GM19328 (cell line): Measurements from ENCODE around the gene LDHAL6B.

Source experiments
- ATAC-seq: cut with Tn5 transposase; IDR thresholded peaks from one replicate; pipeline ENCODE4 v1.9.1; 2021; ENCODE audit warnings: mild to moderate bottlenecking, moderate library complexity; ENCODE audit not compliant: unreplicated experiment

Gene LDHAL6B

DNA sequence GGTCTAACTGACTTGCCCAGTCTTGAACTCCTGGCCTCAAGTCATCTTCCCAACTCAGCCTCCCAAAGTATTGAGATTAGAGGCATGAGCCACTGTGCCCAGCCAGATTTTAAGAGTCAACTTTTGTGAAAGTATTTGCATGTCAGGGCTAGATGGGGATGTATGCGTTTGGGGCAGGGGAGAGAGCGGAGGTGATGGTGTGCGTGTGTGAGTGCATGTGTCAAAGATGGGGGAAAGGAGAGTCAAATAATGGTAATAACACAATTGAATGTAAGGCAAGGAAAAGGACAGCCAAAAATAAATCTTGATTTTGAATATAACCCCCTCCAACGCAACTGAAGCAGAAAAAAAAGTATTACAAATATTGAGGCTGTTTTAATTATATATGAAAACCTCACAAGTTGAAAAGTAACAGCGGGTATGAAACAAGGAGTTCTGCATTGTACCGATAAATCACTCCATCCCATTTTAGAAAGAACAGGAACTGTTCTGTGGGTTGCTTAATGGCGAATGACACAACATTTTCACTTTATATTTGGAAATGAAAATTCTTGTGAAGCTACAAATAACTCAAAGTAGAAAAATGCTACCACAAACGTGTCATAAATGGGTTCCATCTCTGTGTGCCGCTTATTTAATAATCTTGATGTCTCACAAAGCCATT is 29.9 kb upstream of the LDHAL6B start:
- ATAC-seq, result no peak

DNA sequence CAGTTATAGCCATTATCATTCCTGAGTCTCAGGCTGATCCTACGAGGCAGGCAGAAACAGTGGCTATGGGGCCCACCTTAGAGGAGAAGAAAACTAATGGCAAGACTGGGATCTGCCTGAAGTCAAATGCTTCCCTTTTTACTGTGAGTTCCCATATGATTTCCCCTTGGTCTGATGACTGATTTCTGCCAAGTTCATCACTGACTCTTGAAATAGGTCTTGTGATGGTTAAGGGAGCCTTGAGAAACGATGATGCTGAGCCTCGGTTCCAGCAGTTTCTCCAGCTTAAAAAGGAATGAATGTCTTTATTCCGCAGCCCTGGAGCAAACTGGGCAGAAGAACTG is 29.4 kb upstream of the LDHAL6B start:
- ATAC-seq, result no peak

DNA sequence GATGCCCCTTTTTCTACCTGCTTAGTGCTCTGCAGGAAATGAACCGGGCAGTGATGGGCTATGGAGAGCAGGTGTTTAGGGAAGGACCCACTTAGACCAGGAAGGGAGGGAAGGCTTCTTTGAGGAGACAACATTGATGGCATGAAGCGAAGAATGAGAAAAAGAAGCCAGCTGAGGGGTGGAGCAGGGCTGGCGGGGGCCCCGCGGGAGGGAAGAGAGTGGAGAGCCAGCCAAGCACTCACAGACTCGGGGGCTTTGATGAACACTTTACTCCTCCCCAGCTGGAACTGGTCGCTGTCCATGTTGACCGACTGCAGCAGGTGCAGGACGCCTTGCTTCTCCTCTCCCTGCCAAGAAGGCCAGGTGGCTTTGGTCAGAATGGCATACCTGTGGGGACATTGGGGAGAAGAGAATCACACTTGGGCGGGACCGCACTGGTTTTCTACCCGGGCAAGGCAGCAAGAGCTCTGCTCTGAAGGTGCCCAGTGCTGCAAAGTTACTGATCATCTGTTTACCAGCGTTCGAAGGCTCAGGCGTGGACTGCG is 28.4 kb upstream of the LDHAL6B start:
- ATAC-seq, result no peak

DNA sequence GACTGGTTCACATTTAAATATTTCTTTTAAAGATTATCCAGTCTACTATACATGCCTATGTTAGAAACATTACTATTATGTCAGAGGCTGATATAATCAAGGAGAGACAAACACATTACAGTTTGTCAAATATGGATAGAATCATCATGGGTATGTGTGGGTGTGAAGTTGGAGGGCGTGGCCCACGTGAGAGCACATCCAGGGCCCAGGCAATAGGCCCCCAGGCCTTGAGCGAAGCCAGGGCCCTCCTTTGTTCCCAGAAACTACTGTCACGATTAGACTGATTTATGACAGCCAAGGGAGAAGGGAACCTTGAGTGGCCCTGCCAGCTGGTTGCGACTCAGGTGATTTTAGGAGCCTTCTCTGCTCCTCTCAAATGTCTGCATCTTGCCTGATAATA is 26.9 kb upstream of the LDHAL6B start:
- ATAC-seq, result no peak

DNA sequence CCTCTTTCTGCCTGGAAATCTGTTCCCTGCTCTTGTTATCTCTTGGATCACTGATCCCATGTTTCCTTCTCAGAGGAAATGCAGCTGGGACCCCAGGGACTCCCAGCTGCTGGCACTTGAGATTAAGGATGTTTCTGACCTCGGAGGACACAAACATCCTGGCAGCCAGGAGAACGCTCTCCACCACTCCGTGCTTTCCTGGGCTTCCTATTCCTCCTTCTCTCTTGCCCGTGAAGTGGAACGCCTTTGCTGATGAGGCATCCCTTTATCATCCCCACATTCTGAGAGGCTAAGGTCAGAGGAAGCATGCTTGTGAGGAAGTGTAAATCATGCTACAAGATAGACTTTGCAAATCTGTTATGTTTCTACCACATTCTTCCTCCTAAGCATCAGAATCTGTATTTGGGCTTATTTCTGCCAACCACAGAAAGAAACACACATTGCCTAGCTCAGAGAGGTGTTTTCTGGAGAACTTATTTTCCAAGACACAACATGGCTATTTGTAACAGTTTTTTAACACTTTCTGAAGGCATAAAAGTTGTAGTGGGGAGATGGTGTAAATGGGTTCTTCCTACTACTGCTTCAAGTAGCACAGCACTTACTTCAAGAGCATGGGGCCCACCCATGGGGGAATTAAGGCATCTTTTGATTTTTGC is 25.6 kb upstream of the LDHAL6B start:
- no peak for ATAC-seq

DNA sequence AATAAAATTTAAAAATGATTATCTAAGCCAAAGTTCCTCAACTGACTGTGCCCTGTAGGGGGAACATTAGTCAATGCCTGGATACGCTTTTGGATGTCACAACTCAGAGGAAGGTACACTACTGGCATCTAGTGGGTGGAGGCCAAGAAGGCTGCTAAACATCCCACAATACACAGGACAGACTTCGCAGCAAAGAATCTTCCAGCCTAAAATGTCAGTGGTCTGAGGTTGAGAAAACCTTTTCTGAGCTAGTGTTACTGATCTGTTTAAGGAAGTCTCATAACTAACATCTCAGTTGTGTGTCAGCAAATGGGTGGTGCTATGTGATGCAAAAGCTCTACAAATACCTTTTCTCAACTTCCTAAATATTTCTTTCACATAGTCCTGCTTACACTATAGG is 20.9 kb upstream of the LDHAL6B start:
- ATAC-seq, result no peak

DNA sequence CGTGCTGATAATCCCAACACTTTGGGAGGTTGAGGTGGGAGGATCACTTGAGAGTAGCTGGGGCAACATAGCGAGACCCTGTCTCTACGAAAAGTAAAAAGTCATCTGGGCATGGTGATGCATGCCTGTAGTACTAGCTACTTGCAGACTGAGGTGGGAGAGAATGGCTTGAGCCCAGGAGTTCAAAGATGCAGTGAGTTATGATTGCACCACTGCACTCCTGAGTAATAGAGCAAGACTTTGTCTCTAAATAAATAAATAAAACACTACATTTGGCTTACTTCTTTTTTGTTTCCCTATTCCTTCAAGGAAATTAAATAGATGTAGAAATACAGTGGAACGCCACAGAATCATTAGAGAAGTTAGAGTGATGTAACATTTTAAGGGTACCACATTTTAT is 20.1 kb upstream of the LDHAL6B start:
- no peak for ATAC-seq

DNA sequence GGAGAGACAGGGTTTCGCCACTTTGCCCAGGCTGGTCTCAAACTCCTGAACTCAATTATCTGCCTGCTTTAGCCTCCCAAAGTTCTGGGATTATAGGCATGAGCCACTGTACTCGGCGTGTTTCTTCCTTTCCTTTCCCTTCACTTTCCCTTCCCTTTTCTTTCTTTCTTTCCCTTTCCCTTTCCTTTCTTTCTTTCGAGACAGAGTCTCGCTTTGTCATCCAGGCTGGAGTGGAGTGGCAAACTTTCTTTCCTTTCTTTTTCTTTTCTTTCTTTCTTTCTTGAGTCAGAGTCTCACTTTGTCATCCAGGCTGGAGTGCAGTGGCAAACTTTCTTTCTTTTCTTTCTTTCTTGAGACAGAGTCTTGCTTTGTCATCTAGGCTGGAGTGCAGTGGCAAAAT is 17.4 kb upstream of the LDHAL6B start:
- ATAC-seq, result no peak

DNA sequence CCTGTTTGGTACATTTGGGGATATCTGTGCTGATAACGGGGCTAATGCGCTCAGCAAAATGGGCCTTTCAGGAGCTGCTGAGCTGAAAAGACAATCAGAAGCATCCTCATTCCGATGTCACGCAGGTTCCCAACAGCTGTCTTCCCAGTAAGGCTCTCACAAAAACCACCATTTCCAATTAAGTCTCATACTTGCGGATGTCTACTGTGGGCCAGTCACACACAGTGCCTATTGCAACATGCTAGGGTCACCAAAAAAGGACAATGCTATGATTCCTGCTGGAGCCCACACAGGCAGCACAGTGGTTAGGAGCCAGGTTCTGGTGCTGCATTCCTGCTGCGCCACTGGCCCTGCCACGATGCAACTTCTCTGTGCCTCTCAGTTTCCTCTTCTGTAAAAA is 16.4 kb upstream of the LDHAL6B start:
- ATAC-seq, result no peak

DNA sequence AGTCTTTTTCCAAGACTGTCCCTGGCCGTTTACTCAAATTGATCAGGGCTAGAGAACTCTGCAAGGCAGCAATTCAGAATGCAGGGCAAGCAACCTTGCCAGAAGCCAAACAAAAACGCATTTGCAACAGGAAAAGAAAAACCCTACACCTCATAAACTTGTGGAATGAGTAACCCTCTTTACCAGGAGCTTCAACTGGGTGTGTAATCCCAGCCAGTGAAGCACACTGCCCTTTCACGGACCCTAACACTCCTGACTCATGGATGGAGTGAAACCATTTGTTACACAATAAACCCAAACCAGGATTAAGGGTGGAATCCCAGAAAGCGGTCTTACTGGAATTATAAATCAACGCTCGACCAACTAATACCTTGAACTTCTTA is 14.8 kb upstream of the LDHAL6B start:
- no peak for ATAC-seq

DNA sequence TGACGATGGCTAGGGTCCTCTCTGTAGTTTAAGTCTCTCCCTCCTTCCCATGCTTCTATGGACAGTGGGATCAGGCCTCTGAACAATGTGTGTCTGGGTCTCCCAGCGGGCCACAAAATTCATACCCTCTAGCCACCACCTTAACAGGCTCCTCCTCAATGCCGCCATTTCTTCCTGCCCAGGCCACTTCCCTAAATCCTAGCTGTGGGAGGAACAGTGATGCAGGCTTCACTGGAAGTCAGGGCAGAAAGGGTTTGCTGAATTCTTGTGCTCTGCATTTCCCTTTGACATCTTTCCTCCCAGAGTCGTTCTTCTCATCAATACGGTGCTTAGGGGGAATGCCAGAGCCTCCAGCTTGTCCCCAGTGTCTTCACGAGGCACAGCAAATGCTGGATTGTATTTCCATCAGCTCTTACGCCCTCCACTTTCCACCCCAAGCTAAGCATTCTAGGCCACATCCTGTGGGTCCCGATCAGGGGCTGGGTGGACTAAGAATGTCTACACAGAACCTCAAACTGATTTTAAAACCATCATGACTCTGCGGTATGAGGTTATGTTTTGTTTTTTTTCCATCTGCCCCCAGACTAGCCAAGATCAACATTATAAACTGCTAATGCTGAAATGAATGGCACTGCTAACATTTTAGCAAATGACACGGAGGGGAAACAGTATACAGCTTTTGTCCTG is 11.9 kb upstream of the LDHAL6B start:
- no peak for ATAC-seq

DNA sequence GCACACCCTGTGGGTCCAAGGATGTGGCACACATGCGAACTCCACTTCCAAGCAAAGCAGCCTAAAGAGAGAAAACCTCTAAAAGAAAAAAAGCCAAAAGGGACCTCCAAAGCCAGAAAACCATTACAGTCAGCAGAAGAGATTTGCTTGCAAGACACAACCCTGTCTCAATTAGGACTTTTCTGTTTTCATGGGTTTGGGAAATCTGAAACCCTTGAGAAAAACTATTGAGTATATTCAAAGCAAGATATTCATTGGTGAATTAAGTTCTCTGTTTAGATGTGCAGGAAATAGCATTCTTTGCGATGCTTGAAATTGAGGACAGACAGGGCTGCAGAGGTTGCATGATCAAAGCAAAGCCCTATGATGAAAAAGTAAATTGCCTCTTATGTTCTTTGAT is 10.2 kb upstream of the LDHAL6B start:
- ATAC-seq, result no peak

DNA sequence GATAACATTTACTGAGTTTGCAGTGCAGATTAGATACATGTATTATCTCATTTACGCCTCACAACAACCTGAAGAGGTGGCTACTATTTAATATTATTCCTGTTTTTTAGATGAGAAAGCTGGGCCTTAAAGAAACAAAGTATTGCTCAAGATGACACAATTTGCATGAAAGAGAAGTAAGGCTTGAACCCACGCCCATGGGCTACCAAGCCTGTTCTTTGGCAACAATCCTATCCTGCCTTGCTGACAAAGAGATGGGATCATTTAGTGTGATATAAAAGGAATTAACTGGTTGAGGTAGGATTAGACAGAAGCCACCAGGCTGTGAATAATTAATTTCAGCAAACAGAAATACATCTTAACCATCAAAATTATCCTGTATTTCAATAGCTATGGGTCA is 9.2 kb upstream of the LDHAL6B start:
- no peak for ATAC-seq

DNA sequence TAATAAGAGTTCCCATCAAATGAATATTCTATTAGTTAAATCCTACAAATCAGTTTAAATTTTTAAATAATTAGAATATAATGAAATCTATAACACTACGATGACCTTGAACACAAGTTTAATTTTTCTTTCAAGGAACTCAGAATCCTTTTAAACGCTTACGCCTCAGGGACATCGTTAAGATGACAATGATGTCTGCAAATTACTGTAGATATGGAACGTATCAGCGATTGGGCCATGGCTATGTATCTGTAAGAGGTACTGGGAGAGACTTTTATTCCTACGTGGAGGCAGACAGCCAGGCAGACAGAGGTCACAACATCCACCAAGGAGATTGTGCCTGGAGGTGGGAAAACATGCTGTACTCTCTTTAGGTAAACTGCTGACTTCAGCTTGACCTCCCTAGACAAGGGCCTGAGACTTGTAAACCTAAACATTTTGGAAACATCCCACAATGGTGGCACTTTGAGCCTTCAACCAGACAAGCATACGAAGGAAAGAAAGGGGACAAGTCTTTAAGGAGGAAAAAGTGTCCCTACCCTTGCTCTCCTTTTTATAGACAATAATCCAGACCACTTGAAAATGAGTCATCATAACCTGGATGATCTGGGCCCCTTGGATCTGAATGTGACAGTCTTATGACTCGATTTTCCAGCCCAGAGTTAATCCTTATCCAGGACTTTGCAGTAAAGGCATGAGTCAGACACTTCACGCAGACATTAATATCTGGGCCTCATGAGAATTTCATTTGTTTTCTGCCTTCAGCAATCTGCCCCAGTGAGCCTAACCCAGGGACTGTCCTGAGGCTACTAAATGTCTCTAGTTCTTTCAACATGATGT is 6.8 kb upstream of the LDHAL6B start:
- no peak for ATAC-seq

DNA sequence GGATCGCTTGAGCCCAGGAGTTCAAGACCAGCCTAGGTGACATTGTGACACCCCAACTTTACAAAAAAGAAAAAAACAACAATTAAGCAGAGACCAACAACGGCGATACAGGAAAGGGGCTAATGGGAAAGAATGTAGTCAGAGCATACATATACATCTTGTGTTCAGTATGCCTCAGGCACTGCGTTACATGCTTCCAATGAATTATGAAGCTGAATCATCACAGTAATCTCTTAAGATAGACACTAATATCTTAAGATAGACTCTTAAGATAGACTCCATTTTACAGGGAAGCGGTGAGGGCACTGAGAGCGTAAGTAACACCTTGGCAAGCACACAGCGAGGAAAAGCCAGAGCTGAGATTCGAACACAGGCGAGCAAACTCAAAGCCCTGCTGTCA is 6.1 kb upstream of the LDHAL6B start:
- ATAC-seq, result no peak

DNA sequence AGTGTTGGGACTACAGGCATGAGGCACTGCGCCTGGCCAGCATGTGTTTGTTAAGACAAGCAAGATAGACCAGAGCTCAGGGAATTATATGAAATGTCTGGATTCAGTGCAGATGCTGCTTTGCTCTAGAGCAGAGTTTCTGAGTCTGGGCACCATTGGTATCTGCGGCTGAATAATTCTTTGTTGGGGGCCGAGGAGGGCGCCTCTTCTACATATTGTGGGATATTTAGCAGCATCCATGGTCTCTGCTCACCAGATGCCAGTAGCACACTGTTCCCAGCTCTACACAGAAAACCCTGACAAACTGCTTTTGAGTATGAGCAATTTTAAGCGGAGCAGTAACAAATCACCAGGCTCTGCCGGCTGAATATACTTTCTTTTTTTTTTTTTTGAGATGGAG is 3.6 kb upstream of the LDHAL6B start:
- no peak for ATAC-seq

DNA sequence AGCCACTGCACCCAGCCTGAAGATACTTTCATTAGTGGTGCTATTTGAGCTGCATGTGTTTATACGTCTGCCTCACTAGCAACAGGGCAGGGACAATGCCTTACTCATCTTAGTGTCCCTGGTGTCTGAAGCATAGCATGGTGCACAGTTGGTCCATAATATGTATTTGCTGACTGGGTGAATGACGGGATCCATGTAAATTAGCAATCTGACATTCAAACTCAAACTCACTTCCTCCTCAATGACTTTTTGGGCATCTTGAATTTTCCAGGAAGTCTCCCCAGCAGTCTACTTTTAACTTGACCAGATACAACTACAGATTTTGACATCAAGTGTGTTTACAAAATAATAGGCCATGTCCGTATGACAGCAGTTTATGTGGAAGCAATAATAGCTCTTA is 3.0 kb upstream of the LDHAL6B start:
- ATAC-seq, result no peak

DNA sequence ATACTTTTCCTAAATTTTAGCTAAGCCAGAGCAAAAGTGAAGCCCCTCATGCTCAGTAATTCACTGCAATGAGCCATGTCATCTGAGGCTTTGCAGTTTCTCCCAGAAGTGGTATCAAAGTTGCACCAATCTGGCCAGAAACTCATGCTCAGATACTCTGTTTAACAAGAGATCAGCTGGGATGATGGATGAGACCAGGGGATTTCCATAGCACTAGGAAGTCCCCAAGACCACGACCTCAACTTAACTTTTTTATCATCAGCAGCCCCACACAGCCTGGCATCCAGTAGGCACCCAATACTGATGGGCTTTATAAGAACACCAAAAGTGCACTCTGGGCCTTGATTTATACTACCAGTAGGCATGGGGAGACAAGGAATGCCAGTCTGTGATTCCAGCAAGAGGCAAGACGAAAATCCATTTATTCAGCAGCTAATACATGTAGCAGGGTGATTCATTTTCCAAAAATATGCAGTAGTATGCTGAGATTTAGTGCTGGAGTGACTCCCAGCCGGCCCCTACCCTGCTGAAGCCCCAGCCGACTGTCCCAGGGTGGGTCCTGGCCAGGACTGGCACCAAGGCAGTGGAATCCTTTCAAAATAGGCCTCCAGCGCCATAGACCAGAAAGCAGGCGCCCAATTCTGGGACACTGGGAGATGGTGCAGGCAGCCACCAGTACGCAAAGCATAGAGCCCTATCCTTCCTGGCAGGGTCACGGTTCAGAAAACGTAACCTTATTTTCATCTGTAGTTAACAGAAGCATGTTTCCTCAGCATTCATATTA is 612 bp upstream of the LDHAL6B start:
- ATAC-seq, result no peak

DNA sequence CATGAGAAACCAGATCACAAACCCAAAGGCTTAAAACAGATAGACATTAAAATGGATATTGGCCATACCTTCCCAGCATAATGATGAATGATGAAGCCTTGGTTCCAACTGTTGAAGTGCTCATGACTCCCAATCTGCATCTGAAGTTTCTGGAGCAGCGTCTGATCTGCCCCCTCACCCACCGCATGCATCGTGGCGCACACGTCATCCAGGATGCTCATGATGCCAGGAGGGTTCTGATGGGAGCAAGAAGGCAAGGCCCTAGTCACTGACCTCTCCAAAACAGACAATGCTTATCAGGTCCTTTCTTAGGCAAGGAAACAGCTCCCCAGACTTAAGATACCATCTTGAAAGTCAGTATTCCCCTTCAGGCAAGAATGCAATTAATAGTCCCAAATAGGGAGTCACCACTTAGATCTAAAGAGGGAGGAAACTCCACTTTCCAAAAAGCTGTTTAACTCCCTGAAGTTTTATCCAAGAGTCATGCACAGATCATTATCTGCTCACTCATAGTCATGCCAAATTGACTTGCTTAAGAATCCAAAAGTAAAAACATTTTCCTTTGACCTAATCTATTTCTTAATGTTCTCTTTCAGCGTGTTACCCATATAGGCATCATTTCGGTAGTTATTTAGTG is 2.1 kb downstream of the LDHAL6B start:
- ATAC-seq, result no peak

DNA sequence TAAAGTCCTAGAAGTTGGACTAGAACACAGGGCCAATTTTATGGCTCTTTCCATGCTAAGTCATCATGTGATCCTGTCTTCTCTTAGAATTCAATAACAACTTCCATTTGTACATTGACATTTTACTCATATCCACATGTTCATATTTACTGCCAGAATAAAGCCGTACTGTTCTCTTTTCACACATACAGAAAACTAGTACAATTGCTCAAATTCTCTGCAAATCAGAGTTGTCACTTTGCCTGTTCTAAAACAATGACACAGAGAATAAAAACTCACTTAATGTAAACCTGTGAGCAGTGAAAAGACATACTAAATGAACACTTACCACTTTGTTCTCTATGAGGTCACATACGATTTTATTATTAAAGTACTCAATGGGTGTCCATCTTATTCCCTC is 3.5 kb downstream of the LDHAL6B start:
- no peak for ATAC-seq
